DMS 273 treated with DMSO at 0.1 percent for 48 hours (cell line): ENCODE results near the gene ERRFI1.
A peak's percentile ranks its signal among the peaks of the same experiment; 100 is the strongest.

Experiments used
- DNase-seq: peaks from one replicate; lab custom pipeline; 2025; lab: John Stamatoyannopoulos, UW

The ERRFI1 gene

GRCh38 chr1:8019229-8019620 lies 6.9 kb downstream of the ERRFI1 start:
- DNase-seq, result no peak

- DNase-seq, result no peak
Measured at GRCh38 chr1:8018492-8019228, 7.4 kb downstream of the ERRFI1 start.

- DNase-seq, result no peak
Measured at GRCh38 chr1:8017495-8018197, 8.5 kb downstream of the ERRFI1 start.

- DNase-seq, result no peak
Measured at GRCh38 chr1:8016895-8017241, 9.2 kb downstream of the ERRFI1 start.

GRCh38 chr1:8016210-8016894 lies 9.8 kb downstream of the ERRFI1 start:
- no peak for DNase-seq

GRCh38 chr1:8015809-8016165 lies 10.3 kb downstream of the ERRFI1 start:
- DNase-seq, result no peak

- no peak for DNase-seq
Measured at GRCh38 chr1:8015036-8015808, 10.9 kb downstream of the ERRFI1 start.

GRCh38 chr1:8014381-8014988 lies 11.6 kb downstream of the ERRFI1 start:
- DNase-seq, result no peak

- DNase-seq, result no peak
Measured at GRCh38 chr1:8013800-8014199, 12.3 kb downstream of the ERRFI1 start.

GRCh38 chr1:8013399-8013798 lies 12.7 kb downstream of the ERRFI1 start:
- DNase-seq, result no peak

GRCh38 chr1:8012955-8013354 lies 13.2 kb downstream of the ERRFI1 start:
- DNase-seq, result no peak

- no peak for DNase-seq
Measured at GRCh38 chr1:8011923-8012858, 13.9 kb downstream of the ERRFI1 start.

- no peak for DNase-seq
Measured at GRCh38 chr1:8011016-8011415, 15.1 kb downstream of the ERRFI1 start.

- DNase-seq, result no peak
Measured at GRCh38 chr1:8010080-8010664, 15.9 kb downstream of the ERRFI1 start.

GRCh38 chr1:8009043-8010002 lies 16.8 kb downstream of the ERRFI1 start:
- no peak for DNase-seq

- DNase-seq, result peak; percentile 17
Measured at GRCh38 chr1:8006037-8006963, 19.8 kb downstream of the ERRFI1 start.

- DNase-seq, result peak; percentile 42
Measured at GRCh38 chr1:8004803-8005573, 21.1 kb downstream of the ERRFI1 start.
